HG02870 (cell line): Measurements from ENCODE around the gene PUS7L.
A peak's percentile ranks its signal among the peaks of the same experiment; 100 is the strongest.

ENCODE experiments used
- ATAC-seq: cut with Tn5 transposase; IDR thresholded peaks from one replicate; pipeline ENCODE4 v1.9.1; 2021; ENCODE audit warnings: mild to moderate bottlenecking, moderate library complexity; ENCODE audit not compliant: unreplicated experiment

PUS7L gene, protein sequence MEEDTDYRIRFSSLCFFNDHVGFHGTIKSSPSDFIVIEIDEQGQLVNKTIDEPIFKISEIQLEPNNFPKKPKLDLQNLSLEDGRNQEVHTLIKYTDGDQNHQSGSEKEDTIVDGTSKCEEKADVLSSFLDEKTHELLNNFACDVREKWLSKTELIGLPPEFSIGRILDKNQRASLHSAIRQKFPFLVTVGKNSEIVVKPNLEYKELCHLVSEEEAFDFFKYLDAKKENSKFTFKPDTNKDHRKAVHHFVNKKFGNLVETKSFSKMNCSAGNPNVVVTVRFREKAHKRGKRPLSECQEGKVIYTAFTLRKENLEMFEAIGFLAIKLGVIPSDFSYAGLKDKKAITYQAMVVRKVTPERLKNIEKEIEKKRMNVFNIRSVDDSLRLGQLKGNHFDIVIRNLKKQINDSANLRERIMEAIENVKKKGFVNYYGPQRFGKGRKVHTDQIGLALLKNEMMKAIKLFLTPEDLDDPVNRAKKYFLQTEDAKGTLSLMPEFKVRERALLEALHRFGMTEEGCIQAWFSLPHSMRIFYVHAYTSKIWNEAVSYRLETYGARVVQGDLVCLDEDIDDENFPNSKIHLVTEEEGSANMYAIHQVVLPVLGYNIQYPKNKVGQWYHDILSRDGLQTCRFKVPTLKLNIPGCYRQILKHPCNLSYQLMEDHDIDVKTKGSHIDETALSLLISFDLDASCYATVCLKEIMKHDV

DNA sequence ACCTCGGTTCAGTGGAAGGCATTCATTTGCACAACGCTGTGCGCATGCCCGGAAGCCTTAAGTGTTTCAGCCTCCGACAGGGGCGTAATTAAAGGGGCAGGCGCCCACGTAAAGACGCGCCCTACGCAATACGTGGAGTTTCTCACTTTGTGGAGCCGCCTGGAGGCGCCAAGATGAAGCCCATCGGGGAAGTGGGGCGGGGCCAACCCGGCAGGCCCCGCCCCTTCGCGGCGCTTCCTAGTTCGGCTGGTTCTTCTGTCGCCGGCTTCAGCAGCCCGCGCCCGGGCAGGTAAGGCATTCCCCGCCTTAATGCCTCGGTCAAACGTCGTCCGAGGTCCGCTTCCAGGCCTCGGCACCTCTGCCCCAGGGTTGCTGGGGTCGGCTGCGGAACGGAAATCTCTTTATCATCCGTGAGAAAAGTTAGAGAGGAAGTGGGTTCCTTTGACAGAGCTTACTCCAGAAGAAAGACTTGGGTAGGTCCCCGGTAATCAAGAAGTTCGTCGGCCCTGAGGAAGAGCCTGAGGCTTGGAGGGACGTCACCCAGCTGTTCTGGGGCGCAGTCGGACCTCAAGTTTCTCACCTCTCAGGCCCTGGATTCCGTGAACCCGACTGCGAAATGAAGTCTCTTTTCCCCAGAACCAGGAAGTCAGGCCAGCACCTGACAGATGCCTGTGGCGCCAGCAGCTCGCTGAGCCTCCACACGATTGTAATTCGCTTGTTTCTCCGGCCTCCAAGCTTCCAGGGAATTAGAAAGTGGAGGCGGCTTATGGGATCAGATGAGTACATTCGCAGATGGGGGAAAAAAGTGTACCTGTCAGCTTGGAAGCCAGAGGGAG, at the start of gene PUS7L, which contains the start of gene IRAK4:
Gene PUS7L, minus strand, starts transcription at position 63 of the 836 bp plus-strand sequence. CDS start 3,545 bp downstream, outside the sequence.
Gene IRAK4, plus strand, starts transcription at position 224 of the 836 bp plus-strand sequence. CDS start 9,161 bp downstream, outside the sequence.
- peak; percentile 96 for ATAC-seq

DNA sequence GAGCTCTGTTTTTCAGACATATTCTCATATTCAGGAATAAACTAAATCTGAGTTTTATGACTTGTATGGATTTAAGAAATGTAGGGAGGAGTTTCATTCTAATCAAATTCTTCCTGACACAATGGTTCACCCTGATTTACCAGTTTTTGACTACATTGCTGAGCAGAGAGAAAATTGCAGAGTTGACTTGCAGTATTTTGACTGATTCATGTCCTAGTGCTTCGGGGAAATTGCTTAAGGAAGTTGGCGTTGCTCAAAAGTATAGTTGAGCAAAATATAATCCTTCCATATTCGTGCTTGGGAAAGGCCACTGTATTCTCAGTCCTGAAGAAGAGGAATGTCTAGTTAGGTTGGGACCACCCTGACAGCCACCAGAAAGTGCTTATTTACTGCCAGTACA, 48.8 kb upstream of the PUS7L start:
- ATAC-seq = no peak

DNA sequence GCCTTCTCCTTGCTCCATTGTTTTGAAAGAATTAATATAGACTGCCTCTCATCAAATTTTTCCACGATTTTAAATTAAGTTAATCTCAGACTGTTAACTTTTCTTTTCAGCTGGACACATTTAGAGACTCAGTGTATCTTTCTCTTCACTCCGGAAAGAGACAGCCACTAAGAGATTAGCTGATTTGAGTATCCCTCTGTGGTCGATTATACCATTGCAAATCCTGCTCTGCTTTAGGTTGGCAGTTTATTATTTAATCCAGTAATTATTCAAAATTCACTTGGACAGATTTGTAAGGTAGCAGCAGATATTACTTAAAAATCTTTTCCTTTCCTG, 48.1 kb upstream of the PUS7L start:
- ATAC-seq = no peak

DNA sequence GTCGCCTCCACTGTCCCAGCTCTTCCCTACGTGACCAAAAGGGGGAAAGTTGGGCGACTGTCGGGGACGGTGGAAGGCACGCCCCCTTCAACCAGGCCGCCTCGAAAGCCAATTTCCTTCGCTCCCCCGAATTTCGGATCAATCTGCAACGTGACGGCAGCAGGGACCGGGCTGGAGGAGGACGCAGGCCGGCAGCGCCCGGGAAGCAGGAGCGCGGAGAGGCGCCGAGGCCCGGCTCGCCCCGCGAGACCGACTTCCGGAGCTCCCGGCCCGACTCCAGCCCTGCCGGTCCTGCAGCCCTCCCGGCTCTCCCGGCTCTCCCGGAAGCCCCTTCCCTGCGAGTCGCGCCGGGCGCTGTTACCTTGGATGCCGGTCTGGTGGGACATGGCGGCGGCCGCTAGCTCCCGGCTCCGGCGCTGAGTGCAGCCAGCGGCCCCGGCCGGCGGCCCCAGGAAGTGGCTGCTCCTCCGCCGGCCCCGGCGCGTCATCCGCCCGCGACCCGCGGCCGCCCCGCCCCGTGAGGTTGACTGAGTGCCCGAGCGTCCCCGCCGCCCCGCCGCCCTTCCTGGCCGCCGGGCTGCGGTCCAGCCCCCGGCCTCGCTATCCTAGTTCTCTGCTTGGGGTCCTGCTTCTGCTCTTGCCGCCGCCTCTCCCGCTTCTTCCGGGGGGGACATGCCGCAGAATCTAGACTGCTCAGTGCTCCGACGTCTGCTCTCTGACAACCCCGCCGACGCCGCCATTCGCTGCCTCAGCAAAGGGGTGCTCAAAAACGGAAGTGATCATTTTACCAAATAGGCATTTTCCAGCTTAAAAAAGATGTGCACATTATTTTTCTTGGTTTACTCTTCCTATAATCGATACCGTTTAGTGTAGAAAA, 47.5 kb upstream of the PUS7L start, which contains the start of gene TWF1:
Gene TWF1, minus strand, starts transcription at position 458 of the 877 bp plus-strand sequence. Its CDS starts 72 bp downstream, at position 386.
- ATAC-seq = peak; percentile 88

DNA sequence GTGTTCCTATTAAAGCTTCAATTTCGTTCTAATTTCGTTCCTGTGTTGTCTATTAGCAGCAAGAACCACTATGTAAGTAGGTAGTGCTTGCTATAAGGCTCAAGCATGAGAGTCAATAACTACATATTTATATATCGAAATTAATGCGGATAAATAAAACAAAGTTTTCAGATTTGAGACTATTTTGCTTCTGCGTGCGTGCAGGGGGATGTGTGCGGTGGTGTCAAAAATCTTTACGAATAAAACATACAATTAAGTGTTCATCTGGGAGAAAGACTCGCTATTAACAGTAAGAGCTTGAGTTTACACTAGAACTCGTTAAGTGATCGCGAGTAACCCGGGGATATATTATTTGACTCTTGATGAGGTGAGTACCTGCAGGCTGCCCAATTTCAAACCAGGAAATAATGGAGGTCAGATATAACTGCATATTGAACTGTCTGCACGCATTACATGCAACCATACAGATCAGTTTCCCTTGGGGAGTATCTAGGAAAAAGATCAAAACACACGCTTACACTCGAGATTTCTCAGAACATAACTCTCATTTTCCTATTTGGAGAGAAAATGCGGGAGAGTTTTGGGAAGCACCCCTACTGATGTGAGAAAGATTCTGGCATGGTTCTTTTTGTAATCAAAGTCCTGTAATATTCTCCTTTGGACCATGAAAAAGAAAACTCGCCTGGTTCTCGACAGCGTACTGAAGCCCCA, 46.7 kb upstream of the PUS7L start:
- ATAC-seq = no peak

DNA sequence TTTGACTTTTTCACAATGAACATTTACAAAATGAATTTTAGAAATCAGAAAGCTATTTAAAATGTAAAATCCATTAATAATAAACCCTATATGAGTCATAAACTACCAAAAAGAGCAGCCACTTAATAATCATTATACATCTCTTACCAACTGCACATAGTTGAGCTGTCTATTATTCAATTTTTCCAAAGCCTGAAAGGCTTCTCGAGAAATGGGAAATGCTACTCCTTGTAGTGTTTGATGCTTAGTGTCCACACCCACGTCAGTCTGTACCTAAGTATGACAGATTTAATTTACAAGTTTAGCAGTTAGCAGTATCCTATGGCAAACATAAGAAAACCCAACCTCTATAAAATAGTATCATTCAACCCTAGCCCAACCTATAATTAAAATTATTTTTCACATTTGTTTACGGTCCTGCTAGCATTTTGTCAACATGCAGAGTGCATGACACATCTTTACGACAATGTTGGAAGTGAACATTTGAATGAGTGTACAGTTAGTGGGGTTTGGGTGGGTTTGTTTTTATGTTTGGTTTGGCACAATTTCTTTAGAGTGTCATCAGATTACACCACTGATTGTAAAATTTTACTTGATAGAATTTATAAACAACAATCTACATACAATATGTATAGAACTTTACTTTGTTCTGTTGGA, 39.1 kb upstream of the PUS7L start:
- no peak for ATAC-seq

DNA sequence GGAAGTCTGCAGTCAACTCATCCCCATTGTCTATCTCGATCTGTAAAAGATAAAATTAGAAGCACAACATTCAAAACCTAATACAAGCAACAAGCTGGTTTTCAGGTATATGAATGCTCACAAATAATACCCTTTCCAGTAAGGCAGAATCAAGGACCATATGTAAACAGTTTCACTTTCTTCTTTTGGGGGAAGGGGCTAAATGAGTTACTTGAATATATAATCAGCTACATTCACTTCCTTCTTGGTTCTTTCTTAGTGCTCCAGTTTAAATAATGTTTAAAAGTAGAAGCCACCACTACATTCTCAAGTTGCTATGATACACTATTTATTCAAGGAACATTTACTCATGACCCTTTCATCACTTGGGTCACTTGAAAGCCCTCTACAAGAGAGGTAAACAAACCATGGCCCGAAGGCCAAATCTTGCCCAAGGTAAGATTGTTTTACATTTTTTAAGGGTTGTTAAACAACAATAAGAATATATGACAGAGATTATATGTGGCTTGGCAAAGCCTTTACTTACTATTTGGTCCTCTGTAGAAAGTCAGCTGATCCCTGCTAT, 37.2 kb upstream of the PUS7L start:
- no peak for ATAC-seq

DNA sequence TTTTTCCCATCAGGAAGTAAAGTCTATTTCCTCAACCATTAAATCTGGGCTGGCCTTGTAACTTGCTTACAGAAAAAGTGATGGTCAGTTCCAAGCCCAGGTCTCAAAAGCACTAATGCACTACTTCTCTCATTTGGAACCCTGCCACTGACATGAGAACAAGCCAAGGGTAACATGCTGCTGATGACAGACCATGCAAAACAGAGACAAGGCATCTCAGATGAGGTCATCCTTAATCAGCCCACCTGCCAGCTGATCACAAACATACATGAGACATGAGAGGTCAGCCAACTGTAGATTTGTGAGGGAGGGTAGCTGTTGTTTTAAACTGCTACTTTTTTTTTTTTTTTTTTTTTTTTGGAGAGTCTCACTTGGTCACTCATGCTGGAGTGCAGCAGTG, 31.4 kb upstream of the PUS7L start:
- ATAC-seq = no peak

DNA sequence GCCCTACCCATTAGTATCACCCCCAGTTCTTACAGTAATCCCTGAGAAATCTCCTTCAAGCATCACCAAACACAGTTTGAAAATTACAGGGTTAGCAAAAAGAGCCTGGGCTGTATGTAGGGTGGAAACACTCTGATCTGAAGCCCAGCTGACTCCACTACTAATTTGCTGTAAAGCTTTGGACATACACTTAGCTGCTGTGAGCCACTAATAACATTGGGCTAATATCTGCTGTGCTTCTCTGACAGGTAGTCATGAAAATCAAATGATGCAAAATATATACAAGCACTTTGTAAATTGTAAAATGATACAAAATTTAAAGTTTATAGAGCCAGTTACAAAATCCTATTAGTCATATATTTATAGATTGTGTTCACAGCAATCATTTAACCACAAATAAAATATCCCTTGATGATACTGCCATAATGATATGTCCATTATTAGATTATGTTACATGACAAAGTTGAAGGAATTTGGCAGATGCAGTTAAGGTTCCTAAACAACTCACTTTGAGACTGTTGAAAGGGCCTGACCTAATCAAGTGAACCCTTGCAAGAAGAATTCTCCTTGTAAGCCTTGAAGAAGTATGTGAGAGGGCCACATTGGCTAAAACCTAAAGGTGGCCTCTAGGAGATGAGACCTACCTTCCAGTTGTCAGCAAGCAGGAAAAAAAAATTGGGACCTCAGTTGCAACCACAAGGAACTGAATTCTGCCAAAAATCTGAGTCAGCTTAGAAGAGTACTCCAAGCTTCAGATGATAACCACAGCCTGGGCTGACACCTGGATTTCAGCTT, 28.5 kb upstream of the PUS7L start:
- ATAC-seq = no peak

DNA sequence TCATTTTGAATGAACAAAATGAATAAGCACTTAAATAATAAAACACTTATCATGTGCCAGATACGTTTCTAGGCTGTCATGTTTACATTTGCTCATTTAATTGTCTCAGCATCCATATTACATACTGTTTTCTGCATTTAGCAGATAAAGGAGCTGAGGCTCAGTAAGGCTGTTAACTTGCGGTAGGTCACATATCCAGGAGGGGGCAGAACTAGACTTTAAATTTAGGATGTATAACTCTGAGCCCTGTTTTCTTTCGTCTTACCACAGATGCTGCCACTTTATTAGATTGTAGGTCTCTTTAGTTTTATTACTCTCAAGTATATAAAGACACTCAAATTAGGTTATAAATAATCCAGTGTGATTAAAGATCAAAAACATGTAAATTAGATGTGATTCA, 17.9 kb upstream of the PUS7L start:
- ATAC-seq = no peak

DNA sequence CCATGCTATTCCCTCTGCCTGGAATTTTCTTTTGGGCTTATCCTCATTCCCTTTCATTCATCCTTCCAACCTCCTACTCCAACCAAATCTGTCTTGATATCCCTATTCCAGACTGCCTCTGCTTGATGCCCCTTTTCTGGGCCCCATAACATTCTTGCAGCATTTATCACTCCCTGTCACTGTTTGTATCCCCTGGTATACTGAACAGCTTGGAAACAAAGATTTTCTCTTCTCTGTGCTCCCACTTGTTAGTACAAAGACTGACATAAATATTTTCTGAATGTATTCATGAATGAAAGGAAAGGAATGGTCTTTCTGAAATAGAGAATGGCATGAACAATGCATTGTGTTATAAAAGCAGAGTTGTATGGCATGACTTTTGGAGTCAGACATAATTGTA, 7.7 kb upstream of the PUS7L start:
- no peak for ATAC-seq

DNA sequence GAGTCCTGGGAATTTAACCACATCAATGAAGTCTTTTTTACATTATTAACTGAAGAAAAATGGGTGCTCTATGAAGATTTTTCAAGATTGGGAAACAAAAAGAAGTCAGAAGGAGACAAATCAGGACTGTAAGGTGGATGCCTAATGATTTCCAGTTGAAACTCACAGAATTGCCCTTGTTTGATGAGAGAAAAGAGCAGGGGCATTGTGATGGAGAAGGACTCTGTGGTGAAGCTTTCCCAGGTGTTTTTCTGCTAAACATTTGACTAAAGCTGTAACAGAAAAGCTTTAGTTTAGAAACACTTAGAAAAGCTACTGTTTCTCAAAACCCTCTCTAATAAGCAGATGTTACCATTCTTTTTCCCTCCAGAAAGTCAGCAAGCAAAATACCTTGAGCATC, 5.9 kb upstream of the PUS7L start:
- no peak for ATAC-seq

DNA sequence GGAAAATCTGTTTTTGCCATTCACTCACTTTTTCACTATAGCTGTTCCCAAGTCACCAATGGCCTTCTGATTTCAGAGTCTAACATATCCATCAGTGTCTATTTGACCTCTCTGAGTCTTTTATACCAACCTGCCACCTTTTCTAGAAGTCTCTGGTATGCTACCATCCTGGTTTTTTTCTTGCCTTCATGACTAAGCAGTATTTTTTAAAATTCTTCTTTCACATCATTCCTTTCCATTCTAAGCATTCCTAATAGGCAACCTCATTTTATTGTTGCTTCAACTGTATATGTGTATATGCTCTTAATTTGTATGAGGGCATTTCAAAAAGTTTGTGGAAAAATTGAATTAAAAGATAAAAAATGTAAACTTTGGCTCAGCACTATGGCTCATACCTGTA, 5.2 kb upstream of the PUS7L start:
- no peak for ATAC-seq

DNA sequence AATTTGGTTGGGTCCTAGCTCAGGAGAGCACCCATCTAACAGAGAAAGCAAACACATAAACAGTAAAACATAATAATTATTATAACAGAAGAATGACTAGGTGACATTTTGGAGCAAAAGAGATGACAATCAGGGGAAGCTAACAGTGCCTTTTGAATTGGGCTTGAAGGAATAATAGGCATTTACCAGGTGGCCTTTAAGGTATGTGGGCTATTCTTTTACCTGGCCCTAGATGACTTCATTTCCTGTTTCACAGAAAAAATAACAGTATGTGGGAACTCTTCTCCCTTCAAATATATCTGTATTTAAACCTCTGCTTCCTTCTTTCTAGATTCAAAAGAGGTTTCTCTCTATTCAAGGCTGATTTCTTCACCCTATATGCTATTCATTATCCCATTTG, 4.0 kb upstream of the PUS7L start:
- ATAC-seq = no peak

DNA sequence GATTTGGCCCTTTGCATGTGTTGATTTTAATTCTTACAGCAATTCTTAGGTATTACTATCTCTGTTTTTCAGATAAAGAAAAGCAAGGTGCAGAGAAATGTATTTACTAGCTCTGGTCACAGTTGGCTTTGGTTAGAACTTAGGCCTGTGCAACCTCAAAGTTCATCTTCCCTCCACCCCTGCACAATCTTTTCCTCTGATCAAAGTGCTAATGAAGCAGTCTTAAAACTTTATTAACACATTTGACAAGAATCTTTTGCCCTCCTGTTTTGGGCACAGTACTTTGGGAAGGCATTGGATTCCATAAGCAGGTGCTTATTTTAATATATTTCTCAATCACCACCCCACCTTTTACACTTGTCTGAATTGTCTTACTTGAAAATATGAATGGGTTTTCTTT, 2.9 kb upstream of the PUS7L start:
- ATAC-seq = no peak

DNA sequence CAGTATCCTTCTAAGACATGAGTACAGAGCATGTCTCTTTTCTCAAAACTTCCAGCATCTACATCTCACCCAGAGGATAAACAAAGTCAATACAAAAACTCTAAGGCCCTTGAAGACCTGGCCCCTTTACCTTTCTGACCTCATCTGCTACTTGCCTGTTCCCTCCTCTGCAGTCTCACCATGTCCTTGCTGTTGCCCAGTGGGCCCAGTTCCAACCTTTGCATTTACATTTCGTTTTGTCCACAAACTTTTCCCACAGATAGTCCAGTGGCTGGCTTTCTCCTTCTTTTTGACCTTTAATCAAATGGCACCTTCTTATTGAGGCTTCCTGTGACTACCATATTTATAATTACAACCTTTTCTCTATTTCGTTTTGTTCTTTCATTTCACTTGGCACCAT, 1.8 kb upstream of the PUS7L start:
- ATAC-seq = no peak

DNA sequence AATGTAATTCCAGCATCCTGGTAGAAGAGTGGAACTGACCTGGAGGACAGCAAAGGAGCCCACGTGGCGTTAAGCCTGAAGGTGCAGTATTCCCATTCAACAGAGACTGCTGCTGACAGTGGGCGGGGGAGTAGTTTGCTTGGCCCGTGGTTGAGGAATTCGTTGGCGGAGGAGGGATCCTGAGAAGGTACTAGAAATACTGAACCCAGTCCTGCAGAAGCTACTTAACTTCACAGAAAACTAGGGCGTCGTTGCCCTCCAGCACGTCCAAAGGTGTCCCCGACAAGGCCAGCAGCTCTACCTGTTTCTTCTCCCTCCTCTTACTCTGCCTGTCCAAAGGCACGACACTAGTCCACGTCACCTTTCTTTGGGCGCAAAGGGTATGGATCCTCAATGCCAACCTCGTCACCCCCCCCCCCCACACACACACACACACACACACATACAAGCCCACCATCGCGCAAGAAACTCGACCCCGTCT, 303 bp downstream of the PUS7L start:
- no peak for ATAC-seq

DNA sequence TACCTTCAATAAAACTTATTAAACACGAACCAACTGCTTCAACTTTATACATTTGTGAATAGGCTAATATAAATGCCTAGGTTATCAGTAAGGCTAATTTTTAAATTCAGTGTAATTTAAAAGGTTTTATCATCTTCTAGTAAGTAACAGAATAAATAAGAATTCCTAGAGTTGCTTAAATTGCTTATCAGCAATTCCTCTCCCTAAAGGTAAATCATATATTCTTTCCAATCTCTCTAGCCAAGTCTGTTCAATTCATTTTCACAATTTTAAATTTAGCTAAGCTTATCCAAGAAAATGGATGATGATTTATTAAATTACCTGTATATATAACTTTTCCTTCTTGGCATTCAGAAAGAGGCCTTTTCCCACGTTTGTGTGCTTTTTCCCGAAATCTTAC, 4.6 kb downstream of the PUS7L start:
- no peak for ATAC-seq
